Sigmoid colon (tissue), 4 donors: Measurements from ENCODE around the gene STAG1.

Source experiments
- EP300 ChIP-seq, 4 donors: sonication (generic); formaldehyde crosslinking; IDR thresholded peaks; one replicate each; pipeline ENCODE4 v1.6.1; 2017; ENCODE audit warnings: antibody characterized with exemption in 4 of 4
- POLR2AphosphoS5 ChIP-seq, 4 donors: sonication (generic); formaldehyde crosslinking; IDR thresholded peaks; one replicate each; pipeline ENCODE4 v1.6.1; 2017; ENCODE audit warnings: antibody characterized with exemption in 4 of 4
- TF ChIP-seq, protein P1 (sequence below), 4 experiments: fragments of 450-650 bp in 3 of 4; fragments of 200-600 bp in 1 of 4; IDR thresholded peaks; one replicate each; pipeline ENCODE4 v1.5.1; 2016 to 2019; ENCODE audit warnings: antibody characterized with exemption in 4 of 4, mild to moderate bottlenecking in 3 of 4, moderate library complexity in 2 of 4

DNA sequence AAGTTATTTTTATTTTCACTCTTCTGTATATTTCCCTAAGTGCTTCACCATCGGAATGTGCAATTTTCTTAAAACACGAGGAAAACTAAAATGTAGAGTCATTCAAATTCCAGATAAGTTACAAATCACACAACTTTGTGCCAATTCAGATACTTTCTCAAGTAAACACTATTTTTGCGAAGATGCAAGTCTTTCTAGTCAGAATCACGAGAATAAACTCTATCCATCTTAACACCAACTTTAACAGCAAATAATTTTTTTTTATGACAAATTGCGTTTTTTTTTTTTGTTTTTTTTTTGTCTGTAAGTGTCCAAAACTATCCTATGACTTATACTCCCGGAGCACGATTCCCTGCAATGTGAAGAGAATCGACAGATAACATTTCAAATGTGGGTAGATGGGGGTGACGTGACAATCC, 1.3 kb downstream of the STAG1 start:
- TF ChIP-seq POLR2AphosphoS5 (IDR thresholded peaks at IDR 0.05) (no peak), EP300 (IDR thresholded peaks at IDR 0.05) (no peak)
- TF ChIP-seq, protein P1, sequence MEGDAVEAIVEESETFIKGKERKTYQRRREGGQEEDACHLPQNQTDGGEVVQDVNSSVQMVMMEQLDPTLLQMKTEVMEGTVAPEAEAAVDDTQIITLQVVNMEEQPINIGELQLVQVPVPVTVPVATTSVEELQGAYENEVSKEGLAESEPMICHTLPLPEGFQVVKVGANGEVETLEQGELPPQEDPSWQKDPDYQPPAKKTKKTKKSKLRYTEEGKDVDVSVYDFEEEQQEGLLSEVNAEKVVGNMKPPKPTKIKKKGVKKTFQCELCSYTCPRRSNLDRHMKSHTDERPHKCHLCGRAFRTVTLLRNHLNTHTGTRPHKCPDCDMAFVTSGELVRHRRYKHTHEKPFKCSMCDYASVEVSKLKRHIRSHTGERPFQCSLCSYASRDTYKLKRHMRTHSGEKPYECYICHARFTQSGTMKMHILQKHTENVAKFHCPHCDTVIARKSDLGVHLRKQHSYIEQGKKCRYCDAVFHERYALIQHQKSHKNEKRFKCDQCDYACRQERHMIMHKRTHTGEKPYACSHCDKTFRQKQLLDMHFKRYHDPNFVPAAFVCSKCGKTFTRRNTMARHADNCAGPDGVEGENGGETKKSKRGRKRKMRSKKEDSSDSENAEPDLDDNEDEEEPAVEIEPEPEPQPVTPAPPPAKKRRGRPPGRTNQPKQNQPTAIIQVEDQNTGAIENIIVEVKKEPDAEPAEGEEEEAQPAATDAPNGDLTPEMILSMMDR (IDR thresholded peaks at IDR 0.05) = no peak
